ENCODE measurements around the gene AQP1.

- TF ChIP-seq CTCF (IDR thresholded peaks at IDR 0.05 in 4 of 5, conservative IDR thresholded peaks at IDR 0.05 in 1 of 5) (no peak), POLR2A (IDR thresholded peaks at IDR 0.05) (no peak)
These were observed 59.8 kb downstream of the AQP1 start for GRCh38 chr7:30971440-30971839.

All from gastrocnemius medialis (tissue), 4 donors.